IMR-90 (cell line): ENCODE data around the gene C1orf159. TPM values are rescaled to one million over a fixed set of nuclear protein-coding genes. Genes with fewer than 3 reads are reported as not detected.

ENCODE experiments used
- ATAC-seq: fragments of 200-7000 bp; cut with Tn5 transposase; 2 replicates; pipeline ENCODE4 v1.9.1; 2020; ENCODE audit warnings: low read depth, mild to moderate bottlenecking, moderate library complexity
- BruUV-seq: library from RNA; stranded (reverse); fragments of 400-500 nt; replicated peaks from 2 replicates; lab custom pipeline; 2021; lab: Mats Ljungman, UMichigan
- CTCF ChIA-PET: fragments of 300-600 bp; formaldehyde crosslinking; extraction: SDS; loops from one replicate; lab custom pipeline; 2021; ENCODE audit warnings: antibody characterized with exemption; lab: Yijun Ruan, JAX
- POLR2A ChIA-PET: fragments of 300-600 bp; sonication (Branson Sonifier 250); formaldehyde crosslinking; loops from one replicate; lab custom pipeline; 2022; ENCODE audit warnings: antibody characterized with exemption; ENCODE audit not compliant: unreplicated experiment; lab: Charles Lee
- DNase-seq: peaks from one replicate; pipeline ENCODE4 v3.0.0; 2013
- H2AFZ ChIP-seq: replicated peaks from 2 replicates; pipeline ENCODE3; 2013; ENCODE audit warnings: low read length, mild to moderate bottlenecking; ENCODE audit not compliant: poor library complexity
- H2AK5ac ChIP-seq: 2 replicates; pipeline ENCODE4 v1.6.1; 2013; ENCODE audit warnings: low read depth, low read length, inconsistent platforms
- H2AK9ac ChIP-seq: replicated peaks from 2 replicates; pipeline ENCODE3; 2013; ENCODE audit warnings: mild to moderate bottlenecking, low read depth, low read length, moderate library complexity; ENCODE audit not compliant: poor library complexity
- H2BK120ac ChIP-seq: 2 replicates; pipeline ENCODE4 v1.6.1; 2013; ENCODE audit warnings: low read depth, low read length, inconsistent platforms
- H2BK15ac ChIP-seq: 3 replicates; pipeline ENCODE4 v1.6.1; 2013; ENCODE audit warnings: low read depth, low read length, inconsistent platforms
- H2BK20ac ChIP-seq: 2 replicates; pipeline ENCODE4 v1.6.1; 2013; ENCODE audit warnings: low read depth, mild to moderate bottlenecking, inconsistent platforms, low read length, moderate library complexity
- H2BK5ac ChIP-seq: 2 replicates; pipeline ENCODE4 v1.6.1; 2013; ENCODE audit warnings: mild to moderate bottlenecking, low read depth, low read length, inconsistent platforms; ENCODE audit not compliant: poor library complexity, severe bottlenecking
- H3K14ac ChIP-seq: replicated peaks from 2 replicates; pipeline ENCODE4 v1.6.1; 2013; ENCODE audit warnings: low read depth, low read length, inconsistent platforms
- H3K18ac ChIP-seq: 2 replicates; pipeline ENCODE4 v1.6.1; 2013; ENCODE audit warnings: low read depth, low read length, control low read depth
- H3K23ac ChIP-seq: 2 replicates; pipeline ENCODE4 v1.6.1; 2013; ENCODE audit warnings: low read depth, low read length, inconsistent platforms
- H3K27ac ChIP-seq: 2 replicates; pipeline ENCODE4 v1.5.1; 2013; ENCODE audit warnings: mild to moderate bottlenecking, control low read depth, low read length; ENCODE audit not compliant: insufficient read depth
- H3K27me3 ChIP-seq: 2 replicates; pipeline ENCODE4 v1.6.1; 2013; ENCODE audit warnings: low read length; ENCODE audit not compliant: control insufficient read depth, insufficient read depth
- H3K36me3 ChIP-seq: 2 replicates; pipeline ENCODE4 v1.6.1; 2013; ENCODE audit warnings: low read length, mixed read lengths; ENCODE audit not compliant: control insufficient read depth, insufficient read depth
- H3K4ac ChIP-seq: 2 replicates; pipeline ENCODE4 v1.6.1; 2013; ENCODE audit warnings: low read depth, low read length, inconsistent platforms
- H3K4me1 ChIP-seq: 2 replicates; pipeline ENCODE4 v1.6.1; 2013; ENCODE audit warnings: low read length, mixed read lengths; ENCODE audit not compliant: control insufficient read depth, insufficient read depth
- H3K4me2 ChIP-seq: 2 replicates; pipeline ENCODE4 v1.6.1; 2013; ENCODE audit warnings: low read depth, mild to moderate bottlenecking, control low read depth, low read length, moderate library complexity
- H3K4me3 ChIP-seq: 2 replicates; pipeline ENCODE4 v1.5.1; 2013; ENCODE audit warnings: low read depth, mild to moderate bottlenecking, control low read depth, low read length, moderate library complexity; ENCODE audit not compliant: insufficient read depth
- H3K56ac ChIP-seq: 2 replicates; pipeline ENCODE4 v1.6.1; 2013; ENCODE audit warnings: low read length, inconsistent platforms; ENCODE audit not compliant: insufficient read depth; ENCODE audit errors: extremely low read depth
- H3K79me1 ChIP-seq, 2 experiments: 2 replicates each; pipeline ENCODE4 v1.6.1; 2013; ENCODE audit warnings: low read length in 2 of 2, inconsistent platforms in 1 of 2, low read depth in 1 of 2
- H3K9ac ChIP-seq: 2 replicates; pipeline ENCODE4 v1.6.1; 2013; ENCODE audit warnings: low read depth, low read length, control low read depth
- H3K9me1 ChIP-seq: 2 replicates; pipeline ENCODE4 v1.6.1; 2013; ENCODE audit warnings: low read length, inconsistent platforms; ENCODE audit not compliant: insufficient read depth
- H3K9me3 ChIP-seq: 2 replicates; pipeline ENCODE4 v1.6.1; 2013; ENCODE audit warnings: low read length; ENCODE audit not compliant: control insufficient read depth, insufficient read depth
- H4K20me1 ChIP-seq: 2 replicates; pipeline ENCODE4 v1.6.1; 2013; ENCODE audit warnings: low read length, inconsistent platforms; ENCODE audit not compliant: insufficient read depth
- H4K5ac ChIP-seq: 2 replicates; pipeline ENCODE4 v1.6.1; 2013; ENCODE audit warnings: mild to moderate bottlenecking, low read depth, low read length, control low read depth
- H4K8ac ChIP-seq, 2 experiments: 2 replicates each; pipeline ENCODE4 v1.6.1; 2013; ENCODE audit warnings: low read depth in 2 of 2, low read length in 2 of 2, control low read depth in 1 of 2, inconsistent platforms in 1 of 2
- H4K91ac ChIP-seq: 2 replicates; pipeline ENCODE4 v1.6.1; 2013; ENCODE audit warnings: low read depth, low read length, inconsistent platforms; ENCODE audit not compliant: insufficient read depth
- BHLHE40 ChIP-seq: fragments of 150-350 bp; IDR thresholded peaks from 2 replicates; pipeline ENCODE4 v1.6.1; 2016; ENCODE audit warnings: mild to moderate bottlenecking, low read depth, low read length
- CEBPB ChIP-seq: IDR thresholded peaks from 2 replicates; pipeline ENCODE4 v1.6.1; 2012; ENCODE audit warnings: low read depth, low read length, improper control_type of control experiment
- CHD1 ChIP-seq: IDR thresholded peaks from 2 replicates; pipeline ENCODE4 v1.6.1; 2012; ENCODE audit warnings: low read depth, low read length, improper control_type of control experiment
- FOS ChIP-seq: fragments of 150-350 bp; IDR thresholded peaks from 2 replicates; pipeline ENCODE4 v1.6.1; 2016; ENCODE audit warnings: low read depth, low read length
- MAZ ChIP-seq: IDR thresholded peaks from 2 replicates; pipeline ENCODE4 v1.6.1; 2012; ENCODE audit warnings: low read depth, mild to moderate bottlenecking, low read length, improper control_type of control experiment, moderate library complexity, borderline replicate concordance
- RFX5 ChIP-seq: IDR thresholded peaks from 2 replicates; pipeline ENCODE4 v1.8.0; 2012; ENCODE audit warnings: low read depth, mild to moderate bottlenecking, low read length, moderate library complexity
- SMC3 ChIP-seq: fragments of 150-350 bp; IDR thresholded peaks from 2 replicates; pipeline ENCODE4 v1.6.1; 2016; ENCODE audit warnings: low read depth, mild to moderate bottlenecking, antibody characterized with exemption, low read length, moderate library complexity
- WGBS, 2 experiments: methylation state at CpG; one replicate each; pipeline versions ENCODE4 v1.1.5 to v1.1.7; 2013; ENCODE audit warnings: missing lambda C conversion rate in 2 of 2; ENCODE audit not compliant: insufficient read length in 1 of 2; ENCODE audit errors: extremely low coverage in 2 of 2; 5-methylcytosine and 5-hydroxymethylcytosine counted together
- dilution Hi-C: fragments of 300-500 bp; cut with HindIII; formaldehyde crosslinking; loops from one replicate; pipeline ENCODE4 v1.14.3; 2018; ENCODE audit warnings: low sequenced_read_pairs; ENCODE audit not compliant: unreplicated experiment
- in situ Hi-C: fragments of 300-500 bp; cut with MboI; formaldehyde crosslinking; loops from 3 replicates; pipeline ENCODE4 v1.14.3; 2019; ENCODE audit warnings: low sequenced_read_pairs, inconsistent platforms, mixed read lengths
- intact Hi-C: fragments of 100-400 bp; cut with micrococcal nuclease; formaldehyde crosslinking; loops from 2 replicates; pipeline ENCODE4 v1.10.0; 2022
- polyA plus RNA-seq, 3 experiments: library from polyadenylated mRNA; depleted of rRNA; stranded (reverse); fragments of >200 nt; gene quantifications; 2 replicates each; pipeline ENCODE4 v1.2.3, GENCODE V29; 2012; ENCODE audit warnings: low replicate concordance in 1 of 3
- total RNA-seq: library from RNA; depleted of rRNA; stranded (reverse); fragments of >200 nt; gene quantifications from 2 replicates; pipeline ENCODE4 v1.2.3, GENCODE V29; 2012
- TF ChIP-seq, protein P1 (sequence below): conservative IDR thresholded peaks from 2 replicates; pipeline ENCODE4 v1.5.1; 2012; ENCODE audit warnings: mild to moderate bottlenecking, low read depth, low read length, improper control_type of control experiment
- TF ChIP-seq, protein P2 (sequence below): fragments of 150-350 bp; IDR thresholded peaks from 2 replicates; pipeline ENCODE4 v1.6.1; 2016; ENCODE audit warnings: low read depth, mild to moderate bottlenecking, low read length, moderate library complexity, borderline replicate concordance

The C1orf159 gene
- total and polyA plus RNA-seq, 2 of the 4 experiments (the other 2 are of a cell fraction): 2.9 to 12.6 TPM

GRCh38 chr1:1162597-1163537 lies 47.0 kb upstream of the C1orf159 start:
- Histone ChIP-seq H2BK20ac (no peak overlapping the region), H3K4me3 (no peak overlapping the region), H3K9ac (no peak overlapping the region), H3K36me3 (no peaks in the 10 kb centered on the region), H2BK120ac (no peak overlapping the region), H2BK15ac (no peak overlapping the region), H3K9me3 (no peaks in the 10 kb centered on the region), H3K18ac (no peak overlapping the region), H4K91ac (no peak overlapping the region), H3K79me1 (no peaks in the 10 kb centered on the region), H2BK5ac (no peak overlapping the region), H3K56ac (no peak overlapping the region), H3K14ac (no peak overlapping the region), H4K5ac (no peak overlapping the region), H2AK5ac (no peak overlapping the region), H3K4me2 (no peak overlapping the region), H4K20me1 (no peaks in the 10 kb centered on the region), H3K4me1 (peaks cover 8% of the 10 kb centered on the region), H2AFZ (no peak overlapping the region), H3K27ac (no peak overlapping the region), H2AK9ac (no peak overlapping the region), H3K23ac (no peak overlapping the region), H4K8ac (no peak overlapping the region), H3K27me3 (peaks cover 12% of the 10 kb centered on the region; the same call in 1 of the 2 replicates), H3K4ac (no peak overlapping the region), H3K9me1 (no peaks in the 10 kb centered on the region; the same call in 1 of the 2 replicates)
- POLR2A ChIA-PET: no interaction called here
- dilution Hi-C loops: no loop called here
- BruUV-seq: no TSS peak
- CTCF ChIA-PET: no interaction called here
- TF ChIP-seq CHD1 (no peak), FOS (no peak), SMC3 (no peak), CEBPB (no peak), MAZ (no peak), BHLHE40 (no peak), RFX5 (no peak)
- TF ChIP-seq, protein P1, sequence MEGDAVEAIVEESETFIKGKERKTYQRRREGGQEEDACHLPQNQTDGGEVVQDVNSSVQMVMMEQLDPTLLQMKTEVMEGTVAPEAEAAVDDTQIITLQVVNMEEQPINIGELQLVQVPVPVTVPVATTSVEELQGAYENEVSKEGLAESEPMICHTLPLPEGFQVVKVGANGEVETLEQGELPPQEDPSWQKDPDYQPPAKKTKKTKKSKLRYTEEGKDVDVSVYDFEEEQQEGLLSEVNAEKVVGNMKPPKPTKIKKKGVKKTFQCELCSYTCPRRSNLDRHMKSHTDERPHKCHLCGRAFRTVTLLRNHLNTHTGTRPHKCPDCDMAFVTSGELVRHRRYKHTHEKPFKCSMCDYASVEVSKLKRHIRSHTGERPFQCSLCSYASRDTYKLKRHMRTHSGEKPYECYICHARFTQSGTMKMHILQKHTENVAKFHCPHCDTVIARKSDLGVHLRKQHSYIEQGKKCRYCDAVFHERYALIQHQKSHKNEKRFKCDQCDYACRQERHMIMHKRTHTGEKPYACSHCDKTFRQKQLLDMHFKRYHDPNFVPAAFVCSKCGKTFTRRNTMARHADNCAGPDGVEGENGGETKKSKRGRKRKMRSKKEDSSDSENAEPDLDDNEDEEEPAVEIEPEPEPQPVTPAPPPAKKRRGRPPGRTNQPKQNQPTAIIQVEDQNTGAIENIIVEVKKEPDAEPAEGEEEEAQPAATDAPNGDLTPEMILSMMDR: no peak
- TF ChIP-seq, protein P2, sequence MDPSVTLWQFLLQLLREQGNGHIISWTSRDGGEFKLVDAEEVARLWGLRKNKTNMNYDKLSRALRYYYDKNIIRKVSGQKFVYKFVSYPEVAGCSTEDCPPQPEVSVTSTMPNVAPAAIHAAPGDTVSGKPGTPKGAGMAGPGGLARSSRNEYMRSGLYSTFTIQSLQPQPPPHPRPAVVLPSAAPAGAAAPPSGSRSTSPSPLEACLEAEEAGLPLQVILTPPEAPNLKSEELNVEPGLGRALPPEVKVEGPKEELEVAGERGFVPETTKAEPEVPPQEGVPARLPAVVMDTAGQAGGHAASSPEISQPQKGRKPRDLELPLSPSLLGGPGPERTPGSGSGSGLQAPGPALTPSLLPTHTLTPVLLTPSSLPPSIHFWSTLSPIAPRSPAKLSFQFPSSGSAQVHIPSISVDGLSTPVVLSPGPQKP: no peak
- 79% methylated on average over 33 of the region's 73 CpGs; no CpG with 5 or more reads in 1 of the 2 experiments for WGBS, 2 experiments
- in situ Hi-C loops: no loop called here
- no peak for ATAC-seq
- no peak for DNase-seq
- intact Hi-C loops: no loop called here
